GM20431 (cell line): ENCODE data around the gene FASTK.

ENCODE experiments used
- in situ Hi-C: fragments of 300-500 bp; cut with MseI, MboI; formaldehyde crosslinking; loops from one replicate; pipeline ENCODE4 v1.15.0; 2020; ENCODE audit warnings: low sequenced_read_pairs; ENCODE audit not compliant: unreplicated experiment

Gene FASTK

GRCh38 chr7:151118108-151119054, 37.8 kb upstream of the FASTK start:
- in situ Hi-C loops = no loop called here

- in situ Hi-C loops = no loop called here
These were observed 37.0 kb upstream of the FASTK start for GRCh38 chr7:151117565-151117964.

DNA sequence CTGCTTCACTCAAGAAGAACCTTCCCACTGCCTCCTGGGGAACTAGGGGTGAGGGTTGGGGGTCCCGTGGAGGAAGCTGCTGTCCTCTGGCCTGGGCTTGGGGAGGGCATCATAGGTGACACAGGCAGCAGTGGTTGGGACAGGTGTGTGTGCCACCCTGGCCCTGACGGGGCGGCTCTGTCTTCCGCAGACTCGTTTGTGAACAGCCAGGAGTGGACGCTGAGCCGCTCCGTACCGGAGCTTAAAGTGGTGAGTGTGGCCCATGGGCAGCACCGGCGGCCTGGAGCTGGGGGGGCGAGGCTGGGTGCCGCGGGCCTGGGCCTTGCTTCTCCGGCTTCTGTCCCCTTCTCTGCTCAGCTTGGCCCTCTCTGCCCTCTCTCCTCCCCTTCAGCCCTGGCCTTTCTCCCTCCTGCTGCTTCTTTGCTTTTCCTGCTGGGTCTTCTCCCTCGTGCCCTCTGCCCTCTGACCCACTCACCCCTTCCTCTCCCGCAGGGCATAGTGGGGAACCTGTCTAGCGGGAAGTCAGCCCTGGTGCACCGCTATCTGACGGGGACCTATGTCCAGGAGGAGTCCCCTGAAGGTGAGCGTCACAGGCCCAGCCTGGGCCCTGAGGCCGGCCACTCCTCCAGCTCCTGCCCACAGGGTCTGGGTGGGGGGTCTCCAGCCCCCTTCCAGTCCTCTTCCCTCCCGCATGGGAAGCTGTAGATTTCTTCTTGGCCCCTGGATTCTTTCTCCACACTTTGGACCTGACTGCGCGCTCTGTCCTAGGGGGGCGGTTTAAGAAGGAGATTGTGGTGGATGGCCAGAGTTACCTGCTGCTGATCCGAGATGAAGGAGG, 36.2 kb upstream of the FASTK start:
- in situ Hi-C loops = no loop called here

- in situ Hi-C loops = no loop called here
These were observed 35.3 kb upstream of the FASTK start for GRCh38 chr7:151115836-151116418.

GRCh38 chr7:151115121-151115835, 34.7 kb upstream of the FASTK start:
- in situ Hi-C loops = no loop called here

- in situ Hi-C loops = no loop called here
These were observed 33.8 kb upstream of the FASTK start for GRCh38 chr7:151114151-151115090.

- in situ Hi-C loops = no loop called here
These were observed 32.9 kb upstream of the FASTK start for GRCh38 chr7:151113344-151114150.

DNA sequence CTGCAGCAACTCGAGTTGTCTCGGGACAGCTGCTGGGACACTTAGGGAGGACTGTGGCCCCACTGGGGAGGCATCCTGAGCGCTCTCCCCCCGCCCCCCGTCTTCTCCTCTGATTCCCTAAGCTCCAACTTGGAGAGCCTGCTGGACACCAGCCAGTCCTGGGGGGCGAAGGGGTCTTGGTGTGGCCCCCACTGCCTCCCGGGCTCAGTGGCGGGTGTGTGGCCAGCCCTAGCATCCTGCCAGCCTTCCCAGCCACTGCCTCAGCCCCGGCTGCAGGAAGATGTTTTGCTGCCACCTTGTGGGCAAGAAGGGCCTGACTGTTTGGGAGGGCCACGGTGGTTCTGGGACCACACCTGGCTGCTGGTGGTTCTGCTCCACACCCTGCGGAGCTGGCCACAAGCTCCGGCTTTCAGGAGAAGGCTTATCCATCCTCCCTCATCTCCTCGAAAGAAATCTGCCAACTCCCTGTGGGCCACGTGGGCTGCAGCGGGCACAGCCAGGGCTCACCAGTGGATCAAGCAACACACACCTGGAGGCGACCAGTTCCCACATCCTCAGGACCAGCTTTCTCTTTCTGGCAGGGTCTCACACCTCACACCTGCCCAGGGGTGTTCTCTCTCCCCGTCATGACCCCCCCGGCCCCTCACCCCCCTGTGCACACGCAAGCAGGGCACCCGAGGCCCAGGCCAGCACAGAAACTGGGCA, 30.5 kb upstream of the FASTK start:
- in situ Hi-C loops = no loop called here

- in situ Hi-C loops = no loop called here
These were observed 29.8 kb upstream of the FASTK start for GRCh38 chr7:151110236-151110940.

DNA sequence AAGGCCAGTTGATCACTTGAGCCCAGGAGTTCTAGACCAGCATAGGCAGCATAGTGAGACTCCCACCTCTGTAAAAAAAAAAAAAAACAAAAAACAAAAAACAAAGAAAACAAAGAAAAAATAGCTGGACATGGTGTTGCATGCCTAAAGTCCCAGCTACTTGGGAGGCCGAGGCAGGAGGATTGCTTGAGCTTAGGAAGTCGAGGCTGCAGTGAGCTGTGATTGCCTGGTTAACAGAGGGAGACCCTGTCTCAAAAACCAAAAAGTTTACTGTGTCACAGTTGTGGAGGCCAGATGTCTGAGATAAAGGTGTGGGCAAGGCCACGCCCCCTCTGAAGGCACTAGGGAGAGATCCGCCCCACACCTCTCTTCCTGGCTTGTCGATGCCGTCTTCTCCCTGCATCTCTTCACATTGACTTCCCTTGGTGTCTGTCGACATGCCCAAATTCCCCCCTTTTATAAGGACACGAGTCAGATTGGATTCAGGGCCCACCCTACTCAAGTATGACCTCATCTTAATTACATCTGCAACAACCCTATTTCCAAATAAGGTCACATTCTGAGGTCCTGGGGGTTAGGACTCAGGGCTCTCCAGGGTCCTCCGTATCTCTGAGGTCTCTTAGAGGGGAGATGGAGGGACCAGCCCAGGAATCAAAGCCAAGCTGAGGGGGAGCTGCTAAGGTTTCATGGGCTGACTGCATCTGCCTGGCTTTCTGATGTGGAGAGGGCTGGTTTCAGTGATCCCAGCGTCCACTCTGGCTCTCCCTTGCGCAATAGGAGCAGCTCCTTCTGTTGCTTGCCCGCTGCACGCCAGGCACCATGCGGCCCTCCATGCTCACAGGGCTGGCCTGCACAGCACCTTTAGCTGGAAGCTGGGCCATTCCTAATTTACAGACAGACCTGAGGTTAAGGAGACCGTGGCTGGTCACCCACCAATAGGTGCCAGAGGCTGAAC, 28.8 kb upstream of the FASTK start:
- in situ Hi-C loops = no loop called here

DNA sequence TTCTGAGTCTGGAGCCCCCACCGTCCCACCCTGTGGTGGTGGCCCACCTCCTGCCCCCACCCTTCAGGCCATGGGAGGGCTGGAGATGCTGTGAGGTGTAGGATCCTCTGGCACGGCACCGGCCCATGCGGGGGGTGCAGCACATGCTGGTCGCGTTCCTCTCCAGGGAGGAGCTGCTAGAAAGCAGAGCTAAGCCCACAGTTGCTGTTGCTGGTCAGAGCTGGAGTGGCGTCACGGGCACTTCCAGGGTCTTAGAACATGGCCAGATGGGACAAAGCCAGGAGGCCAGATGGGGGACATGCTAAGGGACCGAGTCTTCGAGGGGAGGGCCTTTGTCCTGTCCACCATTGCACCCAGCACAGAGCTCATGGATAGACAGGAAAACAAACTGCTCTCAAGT, 27.3 kb upstream of the FASTK start:
- in situ Hi-C loops = no loop called here

- in situ Hi-C loops = no loop called here
These were observed 24.0 kb upstream of the FASTK start for GRCh38 chr7:151104411-151105235.

GRCh38 chr7:151103973-151104372, 23.4 kb upstream of the FASTK start:
- in situ Hi-C loops = no loop called here

- in situ Hi-C loops = no loop called here
These were observed 22.4 kb upstream of the FASTK start for GRCh38 chr7:151102991-151103390.
